H1 (cell line): ENCODE data around the gene UBAP2. TPM values are rescaled to one million over a fixed set of nuclear protein-coding genes. Genes with fewer than 3 reads are reported as not detected.

Experiments used
- CTCF ChIA-PET: fragments of 300-600 bp; sonication (Branson Sonifier 250); formaldehyde crosslinking; loops from one replicate; lab custom pipeline; 2021; ENCODE audit not compliant: partially characterized antibody; lab: Charles Lee
- POLR2A ChIA-PET: fragments of 300-600 bp; sonication (Branson Sonifier 250); formaldehyde crosslinking; loops from one replicate; lab custom pipeline; 2021; ENCODE audit warnings: inconsistent platforms; ENCODE audit not compliant: partially characterized antibody; lab: Charles Lee
- DNase-seq, 2 experiments: peaks; one replicate each; pipeline versions ENCODE4 v3.0.0 to v3.0.0-alpha.2; 2010 to 2022; ENCODE audit warnings: low spot score in 2 of 2, low read depth in 1 of 2, mixed read lengths in 1 of 2
- FAIRE-seq: peaks from 2 replicates; lab custom pipeline; 2011; peaks lifted over from hg19 to GRCh38; lab: Jason Lieb, UNC
- H2AFZ ChIP-seq: 2 replicates; pipeline ENCODE4 v1.8.1; 2012; ENCODE audit warnings: low read length, inconsistent platforms
- H2AK5ac ChIP-seq: 2 replicates; pipeline ENCODE4 v1.6.1; 2013; ENCODE audit warnings: low read depth, low read length
- H2BK120ac ChIP-seq: replicated peaks from 2 replicates; pipeline ENCODE3; 2013; ENCODE audit warnings: low read depth, low read length, inconsistent platforms
- H2BK12ac ChIP-seq: 2 replicates; pipeline ENCODE4 v1.6.1; 2013; ENCODE audit warnings: low read depth, low read length
- H2BK15ac ChIP-seq: 2 replicates; pipeline ENCODE4 v1.6.1; 2013; ENCODE audit warnings: low read length
- H2BK20ac ChIP-seq: 2 replicates; pipeline ENCODE4 v1.6.1; 2013; ENCODE audit warnings: low read length
- H2BK5ac ChIP-seq: 2 replicates; pipeline ENCODE4 v1.6.1; 2013; ENCODE audit warnings: low read depth, low read length
- H3K14ac ChIP-seq: 2 replicates; pipeline ENCODE4 v1.6.1; 2013; ENCODE audit warnings: inconsistent platforms; ENCODE audit not compliant: insufficient read length
- H3K18ac ChIP-seq: 2 replicates; pipeline ENCODE4 v1.6.1; 2013; ENCODE audit warnings: low read length; ENCODE audit errors: extremely low read depth
- H3K23ac ChIP-seq: 2 replicates; pipeline ENCODE4 v1.6.1; 2013; ENCODE audit warnings: inconsistent platforms; ENCODE audit not compliant: insufficient read length
- H3K23me2 ChIP-seq: 2 replicates; pipeline ENCODE4 v1.6.1; 2013; ENCODE audit warnings: low read depth, low read length
- H3K27ac ChIP-seq: 2 replicates; pipeline ENCODE4 v1.6.1; 2011; ENCODE audit warnings: low read depth, low read length, inconsistent platforms
- H3K27me3 ChIP-seq, 4 experiments: replicated peaks in 1 of 4; 1 replicate in 1 of 4; 2 replicates in 3 of 4; pipeline versions ENCODE4 v1.6.1 to v1.8.1; 2011 to 2013; ENCODE audit warnings: low read length in 3 of 4, mild to moderate bottlenecking in 3 of 4, inconsistent platforms in 2 of 4, mixed read lengths in 2 of 4, moderate library complexity in 1 of 4; ENCODE audit not compliant: control insufficient read depth in 3 of 4, insufficient read depth in 3 of 4; ENCODE audit errors: extremely low read depth in 1 of 4
- H3K36me3 ChIP-seq, 4 experiments: 2 replicates each; pipeline versions ENCODE4 v1.6.1 to v1.8.1; 2011 to 2013; ENCODE audit warnings: mild to moderate bottlenecking in 4 of 4, low read length in 3 of 4, moderate library complexity in 2 of 4, control low read depth in 1 of 4, inconsistent platforms in 1 of 4; ENCODE audit not compliant: insufficient read depth in 4 of 4, control insufficient read depth in 2 of 4
- H3K4ac ChIP-seq: replicated peaks from 2 replicates; pipeline ENCODE3; 2013; ENCODE audit warnings: low read length, low read depth, mixed read lengths, inconsistent platforms; ENCODE audit not compliant: insufficient read length
- H3K4me1 ChIP-seq, 4 experiments: replicated peaks in 1 of 4; 1 replicate in 1 of 4; 2 replicates in 3 of 4; pipeline versions ENCODE4 v1.6.1 to v1.8.1; 2011 to 2013; ENCODE audit warnings: low read length in 3 of 4, inconsistent platforms in 2 of 4, mixed read lengths in 1 of 4; ENCODE audit not compliant: insufficient read depth in 4 of 4, control insufficient read depth in 3 of 4
- H3K4me2 ChIP-seq, 2 experiments: 2 replicates each; pipeline versions ENCODE4 v1.6.1 to v1.8.1; 2011 to 2013; ENCODE audit warnings: low read depth in 2 of 2, low read length in 2 of 2, control low read depth in 1 of 2, inconsistent platforms in 1 of 2, mild to moderate bottlenecking in 1 of 2; ENCODE audit not compliant: insufficient read depth in 1 of 2
- H3K4me3 ChIP-seq, 4 experiments: fragments of 200-600, 300-600 bp in 1 of 4; sonication (generic), shearing (Covaris generic), sonication (Bioruptor Twin) in 1 of 4; 2 replicates each; pipeline versions ENCODE4 v1.5.1 to v1.8.1; 2011 to 2016; ENCODE audit warnings: low read length in 4 of 4, low read depth in 3 of 4, control low read depth in 2 of 4, inconsistent platforms in 2 of 4, mild to moderate bottlenecking in 2 of 4, mixed read lengths in 1 of 4, moderate library complexity in 1 of 4; ENCODE audit not compliant: insufficient read depth in 2 of 4; ENCODE audit errors: extremely low read depth in 1 of 4
- H3K56ac ChIP-seq: replicated peaks from 2 replicates; pipeline ENCODE3; 2013; ENCODE audit warnings: low read depth, mild to moderate bottlenecking, mixed read lengths, low read length, inconsistent platforms; ENCODE audit not compliant: insufficient read length
- H3K79me1 ChIP-seq: 2 replicates; pipeline ENCODE4 v1.6.1; 2013; ENCODE audit warnings: low read depth, low read length, control low read depth
- H3K79me2 ChIP-seq, 2 experiments: 2 replicates each; pipeline versions ENCODE4 v1.6.1 to v1.8.1; 2012 to 2013; ENCODE audit warnings: low read length in 2 of 2, mild to moderate bottlenecking in 2 of 2, inconsistent platforms in 1 of 2; ENCODE audit not compliant: insufficient read depth in 2 of 2, control insufficient read depth in 1 of 2
- H3K9ac ChIP-seq, 4 experiments: replicated peaks in 1 of 4; 1 replicate in 1 of 4; 2 replicates in 3 of 4; pipeline versions ENCODE4 v1.6.1 to v1.8.1; 2011 to 2013; ENCODE audit warnings: low read depth in 3 of 4, low read length in 3 of 4, control low read depth in 2 of 4, mild to moderate bottlenecking in 2 of 4, moderate library complexity in 2 of 4, inconsistent platforms in 1 of 4; ENCODE audit errors: extremely low read depth in 1 of 4
- H3K9me3 ChIP-seq, 2 experiments: 2 replicates each; pipeline versions ENCODE4 v1.6.1 to v1.8.1; 2012 to 2013; ENCODE audit warnings: mild to moderate bottlenecking in 2 of 2, moderate library complexity in 2 of 2, control low read depth in 1 of 2, inconsistent platforms in 1 of 2, low read depth in 1 of 2, low read length in 1 of 2, mixed read lengths in 1 of 2; ENCODE audit not compliant: insufficient read depth in 2 of 2
- H4K20me1 ChIP-seq, 2 experiments: replicated peaks in 1 of 2; 2 replicates each; pipeline versions ENCODE3 to v1.8.1; 2011 to 2013; ENCODE audit warnings: inconsistent platforms in 2 of 2, low read length in 2 of 2, mild to moderate bottlenecking in 1 of 2; ENCODE audit not compliant: insufficient read depth in 2 of 2, control insufficient read depth in 1 of 2
- H4K5ac ChIP-seq: 2 replicates; pipeline ENCODE4 v1.6.1; 2013; ENCODE audit warnings: low read length, low read depth, mixed read lengths, inconsistent platforms; ENCODE audit not compliant: insufficient read length
- H4K8ac ChIP-seq: 2 replicates; pipeline ENCODE4 v1.8.0; 2013; ENCODE audit warnings: mild to moderate bottlenecking, moderate library complexity, low read length, inconsistent platforms; ENCODE audit not compliant: insufficient read depth; ENCODE audit errors: extremely low read depth
- H4K91ac ChIP-seq: replicated peaks from 2 replicates; pipeline ENCODE3; 2013; ENCODE audit warnings: low read length, mixed read lengths, inconsistent platforms; ENCODE audit not compliant: insufficient read length
- ATF3 ChIP-seq: IDR thresholded peaks from 2 replicates; pipeline ENCODE4 v1.6.1; 2011; ENCODE audit warnings: low read depth, mild to moderate bottlenecking, low read length; ENCODE audit not compliant: insufficient read depth
- BRCA1 ChIP-seq: IDR thresholded peaks from 2 replicates; pipeline ENCODE4 v1.6.1; 2012; ENCODE audit warnings: low read depth, low read length, improper control_type of control experiment
- EP300 ChIP-seq, 2 experiments: IDR thresholded peaks; 1 replicate in 1 of 2; 2 replicates in 1 of 2; pipeline ENCODE4 v1.6.1; 2011 to 2012; ENCODE audit warnings: low read depth in 2 of 2, low read length in 2 of 2, mild to moderate bottlenecking in 2 of 2, borderline replicate concordance in 1 of 2, inconsistent platforms in 1 of 2, moderate library complexity in 1 of 2
- GTF2F1 ChIP-seq: IDR thresholded peaks from 2 replicates; pipeline ENCODE4 v1.6.1; 2012; ENCODE audit warnings: low read depth, low read length, improper control_type of control experiment, borderline replicate concordance
- KDM4A ChIP-seq: IDR thresholded peaks from one replicate; pipeline ENCODE4 v1.7.1; 2012; ENCODE audit warnings: low read depth, mild to moderate bottlenecking, moderate library complexity, low read length, inconsistent platforms; ENCODE audit not compliant: severe bottlenecking
- NRF1 ChIP-seq: IDR thresholded peaks from 2 replicates; pipeline ENCODE4 v1.6.1; 2011; ENCODE audit warnings: mild to moderate bottlenecking, low read depth, low read length, improper control_type of control experiment
- TBP ChIP-seq: IDR thresholded peaks from 2 replicates; pipeline ENCODE4 v1.6.1; 2011; ENCODE audit warnings: low read depth, low read length, improper control_type of control experiment
- WGBS, 2 experiments: shearing (Covaris generic) in 1 of 2; methylation state at CpG; one replicate each; pipeline versions ENCODE4 v1.1.6 to v1.1.7; 2013 to 2015; ENCODE audit warnings: low lambda C conversion rate in 2 of 2, mixed read lengths in 2 of 2, inconsistent platforms in 1 of 2, low coverage in 1 of 2, missing lambda C conversion rate in 1 of 2; ENCODE audit not compliant: insufficient replicate concordance in 2 of 2, insufficient coverage in 1 of 2, insufficient read length in 1 of 2; ENCODE audit errors: extremely low coverage in 1 of 2, missing lambda C conversion rate in 1 of 2; 5-methylcytosine and 5-hydroxymethylcytosine counted together
- polyA plus RNA-seq, 7 experiments: library from polyadenylated mRNA; depleted of rRNA in 3 of 7; stranded (reverse) in 5 of 7; unstranded in 2 of 7; fragments of >200 nt in 5 of 7; fragments of 200-250 nt in 2 of 7; gene quantifications; 1 replicate in 5 of 7; 2 replicates in 1 of 7; 4 replicates in 1 of 7; pipeline versions ENCODE4 v1.2.1 to v1.2.3, GENCODE V29; 2011 to 2013; ENCODE audit warnings: missing spikeins in 2 of 7, mixed read lengths in 2 of 7
- total RNA-seq: library from RNA; stranded (reverse); fragmentation: NEBNext Ultra II Directional; extraction: Animal tissue kit (Norgen Biotek cat#: 25700); gene quantifications from 2 replicates; pipeline ENCODE4 v1.2.1, GENCODE V29; 2021

UBAP2 gene
- total and polyA plus RNA-seq, 2 of the 8 experiments (the other 6 are each of a cell fraction or from before 2014, with no cell fraction given) = 75.0 to 81.4 TPM

- Histone ChIP-seq H2BK20ac (no peak overlapping the region), H3K9ac (no peak overlapping the region), H3K27me3 (no peaks in the 10 kb centered on the region), H4K8ac (no peak overlapping the region), H2AFZ (no peak overlapping the region), H3K23ac (no peak overlapping the region), H3K79me2 (no peaks in the 10 kb centered on the region), H3K79me1 (peaks cover 2% of the 10 kb centered on the region; the same call in 1 of the 2 replicates), H4K5ac (no peak overlapping the region), H3K27ac (no peak overlapping the region), H2BK120ac (no peak overlapping the region), H2BK5ac (no peak overlapping the region; the same call in 1 of the 2 replicates), H2AK5ac (no peak overlapping the region), H3K18ac (no peak overlapping the region), H2BK12ac (no peak overlapping the region), H3K23me2 (no peaks in the 10 kb centered on the region), H3K9me3 (no peaks in the 10 kb centered on the region), H4K20me1 (peaks cover 2 to 3% of the 10 kb centered on the region in 2 experiments), H3K4me3 (no peak overlapping the region), H3K56ac (no peak overlapping the region), H3K4me1 (no peaks in the 10 kb centered on the region), H3K36me3 (peaks cover 17 to 42% (median 32%) of the 10 kb centered on the region in 4 experiments), H3K4ac (no peak overlapping the region), H2BK15ac (no peak overlapping the region), H3K14ac (no peak overlapping the region), H3K4me2 (no peak overlapping the region), H4K91ac (no peak overlapping the region)
- TF ChIP-seq GTF2F1 (no peak), ATF3 (no peak), BRCA1 (no peak), TBP (no peak), NRF1 (no peak), KDM4A (no peak), EP300 (IDR thresholded peaks at IDR 0.05; ENCODE audit: borderline replicate concordance in 1 of 2, low read depth in 2 of 2, low read length in 2 of 2) (no peak)
- FAIRE-seq (no peak), DNase-seq (no peak)
- CTCF ChIA-PET = interaction anchor here (1.1 to 2.9 kb wide), 3 partner anchors 9 to 13 kb away, joined by 3 to 11 read pairs (median 3); no protein-coding TSS in a partner anchor
- WGBS, 2 experiments = 91% methylated on average over 6 of the region's 6 CpGs; no CpG with 5 or more reads in 1 of the 2 experiments
- POLR2A ChIA-PET = interaction anchor here (0.6 to 2.1 kb wide), 4 partner anchors 10 to 249 kb away, joined by 4 to 7 read pairs (median 4); partner anchors contain the start of gene UBAP2
Observed at GRCh38 chr9:34085581-34086500, 37.2 kb upstream of the UBAP2 start.
